PFSK-1 (cell line): ENCODE data around the gene HES3.

Experiments
- FOXP2 ChIP-seq: optimal IDR thresholded peaks from 2 replicates; pipeline ENCODE3; 2011; ENCODE audit warnings: borderline replicate concordance, control low read depth, inconsistent platforms; ENCODE audit not compliant: insufficient read depth; ENCODE audit errors: extremely low read length, extremely low read depth
- POLR2AphosphoS5 ChIP-seq: IDR thresholded peaks from 2 replicates; pipeline ENCODE4 v1.6.1; 2012; ENCODE audit warnings: low read depth, mild to moderate bottlenecking, control low read depth, low read length, moderate library complexity
- SIN3A ChIP-seq: IDR thresholded peaks from 2 replicates; pipeline ENCODE4 v1.6.1; 2012; ENCODE audit warnings: mild to moderate bottlenecking, low read length, moderate library complexity, borderline replicate concordance; ENCODE audit not compliant: insufficient read depth
- TAF1 ChIP-seq: IDR thresholded peaks from 2 replicates; pipeline ENCODE4 v1.6.1; 2012; ENCODE audit warnings: low read length, control low read depth, borderline replicate concordance; ENCODE audit not compliant: insufficient read depth
- TF ChIP-seq, protein P1 (sequence below), 2 experiments: IDR thresholded peaks; 2 replicates each; pipeline versions ENCODE4 v1.6.1 to v1.8.0; 2011 to 2012; ENCODE audit warnings: low read depth in 2 of 2, low read length in 2 of 2, control low read depth in 1 of 2, inconsistent platforms in 1 of 2, mild to moderate bottlenecking in 1 of 2, moderate library complexity in 1 of 2; ENCODE audit not compliant: insufficient read depth in 1 of 2

DNA sequence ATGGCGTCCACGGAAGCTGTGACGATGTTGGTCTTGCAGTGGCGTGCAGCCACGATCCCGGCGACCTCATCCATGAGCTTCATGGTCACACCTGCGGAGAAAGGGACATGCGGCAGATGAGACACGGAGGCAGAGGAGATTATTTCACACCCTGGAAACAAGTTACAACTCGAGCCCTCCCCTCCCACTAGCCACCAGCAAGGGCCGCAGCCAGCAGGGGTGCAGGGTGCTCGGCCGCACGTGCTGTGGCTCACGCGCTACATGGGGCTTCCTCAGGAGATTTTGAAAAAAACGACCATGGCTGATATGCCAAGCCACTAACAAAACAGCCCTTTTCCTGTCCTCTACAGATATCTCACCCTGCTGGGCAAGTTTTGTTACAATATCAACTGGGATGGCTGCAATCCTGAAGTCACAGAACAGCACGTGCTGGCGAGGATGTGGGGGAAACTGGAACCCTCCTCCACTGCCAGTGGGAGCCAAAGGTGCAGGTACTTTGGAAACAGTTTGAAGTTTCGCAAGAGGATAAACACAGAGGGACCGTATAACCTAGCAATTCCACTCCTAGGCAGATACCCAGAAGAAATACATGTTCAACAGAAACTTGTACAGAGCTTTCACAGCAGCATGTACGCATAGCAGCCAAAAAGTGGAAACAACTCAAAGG, 51.0 kb downstream of the HES3 start:
- TF ChIP-seq TAF1 (no peak), SIN3A (no peak), POLR2AphosphoS5 (no peak), FOXP2 (no peak)
- TF ChIP-seq, protein P1, sequence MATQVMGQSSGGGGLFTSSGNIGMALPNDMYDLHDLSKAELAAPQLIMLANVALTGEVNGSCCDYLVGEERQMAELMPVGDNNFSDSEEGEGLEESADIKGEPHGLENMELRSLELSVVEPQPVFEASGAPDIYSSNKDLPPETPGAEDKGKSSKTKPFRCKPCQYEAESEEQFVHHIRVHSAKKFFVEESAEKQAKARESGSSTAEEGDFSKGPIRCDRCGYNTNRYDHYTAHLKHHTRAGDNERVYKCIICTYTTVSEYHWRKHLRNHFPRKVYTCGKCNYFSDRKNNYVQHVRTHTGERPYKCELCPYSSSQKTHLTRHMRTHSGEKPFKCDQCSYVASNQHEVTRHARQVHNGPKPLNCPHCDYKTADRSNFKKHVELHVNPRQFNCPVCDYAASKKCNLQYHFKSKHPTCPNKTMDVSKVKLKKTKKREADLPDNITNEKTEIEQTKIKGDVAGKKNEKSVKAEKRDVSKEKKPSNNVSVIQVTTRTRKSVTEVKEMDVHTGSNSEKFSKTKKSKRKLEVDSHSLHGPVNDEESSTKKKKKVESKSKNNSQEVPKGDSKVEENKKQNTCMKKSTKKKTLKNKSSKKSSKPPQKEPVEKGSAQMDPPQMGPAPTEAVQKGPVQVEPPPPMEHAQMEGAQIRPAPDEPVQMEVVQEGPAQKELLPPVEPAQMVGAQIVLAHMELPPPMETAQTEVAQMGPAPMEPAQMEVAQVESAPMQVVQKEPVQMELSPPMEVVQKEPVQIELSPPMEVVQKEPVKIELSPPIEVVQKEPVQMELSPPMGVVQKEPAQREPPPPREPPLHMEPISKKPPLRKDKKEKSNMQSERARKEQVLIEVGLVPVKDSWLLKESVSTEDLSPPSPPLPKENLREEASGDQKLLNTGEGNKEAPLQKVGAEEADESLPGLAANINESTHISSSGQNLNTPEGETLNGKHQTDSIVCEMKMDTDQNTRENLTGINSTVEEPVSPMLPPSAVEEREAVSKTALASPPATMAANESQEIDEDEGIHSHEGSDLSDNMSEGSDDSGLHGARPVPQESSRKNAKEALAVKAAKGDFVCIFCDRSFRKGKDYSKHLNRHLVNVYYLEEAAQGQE (IDR thresholded peaks at IDR 0.05; ENCODE audit: insufficient read depth in 1 of 2, low read depth in 2 of 2, low read length in 2 of 2): no peak
